A673 (cell line): ENCODE results near the gene FARP2. TPM values are rescaled to one million over a fixed set of nuclear protein-coding genes. Genes with fewer than 3 reads are reported as not detected.
A peak's percentile ranks its signal among the peaks of the same experiment; 100 is the strongest.
"Not testable (repeated sequence)": the region's sequence is repeated elsewhere in the genome, so short reads cannot be mapped to it uniquely, and the experiment has no call there.

Experiments
- BruUV-seq: library from RNA; stranded (reverse); fragments of 400-500 nt; replicated peaks from 2 replicates; lab custom pipeline; 2021; lab: Mats Ljungman, UMichigan
- CTCF ChIA-PET: fragments of 300-600 bp; sonication (Branson Sonifier 250); formaldehyde crosslinking; loops from one replicate; lab custom pipeline; 2022; ENCODE audit warnings: antibody characterized with exemption; lab: Charles Lee
- POLR2A ChIA-PET: fragments of 300-600 bp; sonication (Branson Sonifier 250); formaldehyde crosslinking; loops from one replicate; lab custom pipeline; 2022; ENCODE audit warnings: antibody characterized with exemption; ENCODE audit not compliant: low non-redundant PET; lab: Charles Lee
- DNase-seq: peaks from one replicate; pipeline ENCODE4 v3.0.0-alpha.2; 2015; ENCODE audit warnings: low spot score
- H3K27ac ChIP-seq: fragments of 200-600 bp; sonication (generic); 2 replicates; pipeline ENCODE4 v1.5.1; 2016; ENCODE audit warnings: mixed run types, low read depth, mild to moderate bottlenecking, mixed read lengths, antibody characterized with exemption, low read length; ENCODE audit not compliant: poor library complexity, severe bottlenecking
- H3K27me3 ChIP-seq: fragments of 200-600 bp; sonication (generic); replicated peaks from 2 replicates; pipeline ENCODE4 v1.6.1; 2017; ENCODE audit warnings: mixed run types, low read depth, mild to moderate bottlenecking, mixed read lengths, antibody characterized with exemption, low read length; ENCODE audit not compliant: insufficient read depth, poor library complexity
- H3K36me3 ChIP-seq: fragments of 200-600 bp; sonication (generic); 2 replicates; pipeline ENCODE4 v1.6.1; 2016; ENCODE audit warnings: mixed run types, mild to moderate bottlenecking, mixed read lengths, antibody characterized with exemption, low read length; ENCODE audit not compliant: insufficient read depth, poor library complexity, severe bottlenecking
- H3K4me1 ChIP-seq: fragments of 200-600 bp; sonication (generic); 2 replicates; pipeline ENCODE4 v1.6.1; 2017; ENCODE audit warnings: mixed run types, mild to moderate bottlenecking, mixed read lengths, antibody characterized with exemption, low read length; ENCODE audit not compliant: insufficient read depth, poor library complexity, severe bottlenecking
- H3K4me3 ChIP-seq: fragments of 200-600 bp; sonication (generic); 2 replicates; pipeline ENCODE4 v1.5.1; 2016; ENCODE audit warnings: low read depth, mixed run types, mild to moderate bottlenecking, mixed read lengths, low read length; ENCODE audit not compliant: poor library complexity, severe bottlenecking
- H3K9me3 ChIP-seq: fragments of 200-600 bp; sonication (generic); 2 replicates; pipeline ENCODE4 v1.6.1; 2016; ENCODE audit warnings: mixed run types, low read depth, mild to moderate bottlenecking, mixed read lengths, antibody characterized with exemption, low read length; ENCODE audit not compliant: poor library complexity, severe bottlenecking
- CTCF ChIP-seq: fragments of 300-800, 200-600 bp; sonication (generic); conservative IDR thresholded peaks from 2 replicates; pipeline ENCODE4 v1.5.1; 2017; ENCODE audit warnings: low read depth, mild to moderate bottlenecking, antibody characterized with exemption, low read length, moderate library complexity, mixed read lengths
- EZH2 ChIP-seq: fragments of 200-600 bp; sonication (generic); IDR thresholded peaks from 2 replicates; pipeline ENCODE4 v1.6.1; 2017; ENCODE audit warnings: borderline replicate concordance, low read depth, mild to moderate bottlenecking, mixed read lengths, antibody characterized with exemption, low read length; ENCODE audit not compliant: poor library complexity, severe bottlenecking
- intact Hi-C: fragments of 100-400 bp; cut with micrococcal nuclease; formaldehyde crosslinking; loops from one replicate; pipeline ENCODE4 v1.10.0; 2022; ENCODE audit not compliant: unreplicated experiment
- total RNA-seq: library from RNA; stranded (reverse); gene quantifications from 2 replicates; pipeline ENCODE4 v1.2.3, GENCODE V29; 2021

Gene FARP2
- total RNA-seq, 1 experiment from 2014 or later: 53.3 TPM

- Histone ChIP-seq H3K36me3 (peaks cover 9% of the 10 kb centered on the region), H3K27me3 (no peaks in the 10 kb centered on the region), H3K4me1 (peaks cover 49% of the 10 kb centered on the region), H3K9me3 (no peaks in the 10 kb centered on the region), H3K27ac (peak overlapping the region; percentile 99), H3K4me3 (peak overlapping the region; percentile 71)
- no peak for TF ChIP-seq CTCF
- TF ChIP-seq EZH2: no peak
- ChIA-PET POLR2A (no interaction called here), CTCF (no interaction called here)
- TSS peak; percentile 31 for BruUV-seq
- DNase-seq: no peak
- intact Hi-C loops: no loop called here
These were observed 38.7 kb upstream of the FARP2 start for GRCh38 chr2:241317391-241317790.

GRCh38 chr2:241318830-241319229 lies 37.3 kb upstream of the FARP2 start:
- H3K27me3 ChIP-seq, H3K27ac ChIP-seq, H3K4me3 ChIP-seq, intact Hi-C loops, DNase-seq, H3K9me3 ChIP-seq, BruUV-seq, CTCF ChIA-PET: not testable (repeated sequence)
- POLR2A ChIA-PET: interaction anchor here (0.6 kb wide), 1 partner anchor 344 kb away, joined by 5 read pairs; no protein-coding TSS in a partner anchor
- Histone ChIP-seq H3K36me3 (peaks cover 12% of the 10 kb centered on the region), H3K4me1 (peaks cover 46% of the 10 kb centered on the region)

- DNase-seq: no peak
- POLR2A ChIA-PET: no interaction called here
- CTCF ChIA-PET: no interaction called here
- no peak overlapping the region for H3K4me3 ChIP-seq
- no TSS peak for BruUV-seq
- intact Hi-C loops: no loop called here
- no peaks in the 10 kb centered on the region for H3K9me3 ChIP-seq
- no peaks in the 10 kb centered on the region for H3K27me3 ChIP-seq
- TF ChIP-seq EZH2: no peak
- TF ChIP-seq CTCF: no peak
- H3K36me3 ChIP-seq: peaks cover 27% of the 10 kb centered on the region
- H3K27ac ChIP-seq: peak overlapping the region; percentile 3
- H3K4me1 ChIP-seq: peaks cover 42% of the 10 kb centered on the region
These were observed 35.7 kb upstream of the FARP2 start for GRCh38 chr2:241320394-241320793.

- Histone ChIP-seq H3K4me1 (peaks cover 42% of the 10 kb centered on the region), H3K36me3 (peaks cover 34% of the 10 kb centered on the region), H3K27ac (no peak overlapping the region), H3K4me3 (no peak overlapping the region), H3K9me3 (no peaks in the 10 kb centered on the region), H3K27me3 (no peaks in the 10 kb centered on the region)
- intact Hi-C loops: no loop called here
- CTCF ChIA-PET: no interaction called here
- no peak for DNase-seq
- no TSS peak for BruUV-seq
- POLR2A ChIA-PET: no interaction called here
- no peak for TF ChIP-seq EZH2
- no peak for TF ChIP-seq CTCF
These were observed 35.1 kb upstream of the FARP2 start for GRCh38 chr2:241321033-241321432.
